GM15510 (cell line): ENCODE measurements around the gene MYO1C.

Experiments used
- POLR2A ChIP-seq: IDR thresholded peaks from 3 replicates; pipeline ENCODE4 v1.6.1; 2011; ENCODE audit warnings: borderline replicate concordance; ENCODE audit not compliant: insufficient read length; ENCODE audit errors: extremely low read depth

Gene MYO1C

GRCh38 chr17:1512351-1512750 lies 19.9 kb upstream of the MYO1C start:
- TF ChIP-seq POLR2A = no peak

DNA sequence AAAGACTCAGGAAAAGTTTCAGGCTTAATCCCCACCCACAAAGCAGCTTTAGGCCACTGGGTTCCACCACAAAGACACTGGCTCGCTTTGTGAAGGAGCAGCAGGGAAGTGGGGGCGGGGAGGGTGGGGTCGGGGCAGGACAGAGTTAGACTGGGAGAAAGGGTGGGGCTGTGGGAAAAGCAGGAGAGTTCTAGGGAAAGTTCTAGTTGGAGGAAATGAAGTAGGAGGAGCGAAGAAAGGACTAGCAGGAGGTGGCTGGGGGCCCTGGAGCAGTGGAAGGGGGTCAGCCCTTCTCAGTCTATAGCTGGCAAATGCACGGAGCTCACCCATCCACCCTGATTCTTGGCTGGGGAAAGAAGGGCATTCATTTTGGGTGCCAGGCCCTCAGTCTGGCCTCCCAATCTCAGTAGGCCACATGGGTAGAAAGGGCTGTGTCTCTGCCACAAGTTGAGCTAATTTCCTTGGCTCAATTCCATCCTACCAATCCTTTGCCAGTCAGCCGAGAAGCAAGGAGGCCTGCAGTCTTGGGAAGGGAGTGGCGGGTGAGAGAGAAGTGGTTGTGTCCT lies 19.4 kb upstream of the MYO1C start:
- TF ChIP-seq POLR2A = no peak

DNA sequence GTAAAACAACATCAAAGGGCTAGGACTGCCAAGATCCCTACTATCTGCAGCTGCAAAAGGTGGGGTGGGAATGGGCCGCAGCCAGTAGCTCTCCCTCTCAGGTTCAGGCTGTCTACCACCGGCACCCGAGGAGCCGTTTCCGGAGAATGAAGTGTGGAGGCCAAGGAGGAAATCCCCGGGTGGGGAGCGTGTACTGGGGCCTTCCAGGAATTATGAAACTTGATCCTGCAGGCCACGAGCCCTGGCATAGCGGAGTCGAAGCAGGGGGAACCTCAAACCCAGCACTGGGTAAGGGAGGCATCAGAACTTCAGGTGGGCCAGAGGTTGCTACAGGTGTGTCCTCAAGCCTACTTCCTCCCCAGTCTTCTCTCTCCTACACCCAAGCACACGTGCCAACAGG lies 18.8 kb upstream of the MYO1C start:
- no peak for TF ChIP-seq POLR2A

- TF ChIP-seq POLR2A = no peak
Observed at GRCh38 chr17:1509290-1509881, 16.9 kb upstream of the MYO1C start.

DNA sequence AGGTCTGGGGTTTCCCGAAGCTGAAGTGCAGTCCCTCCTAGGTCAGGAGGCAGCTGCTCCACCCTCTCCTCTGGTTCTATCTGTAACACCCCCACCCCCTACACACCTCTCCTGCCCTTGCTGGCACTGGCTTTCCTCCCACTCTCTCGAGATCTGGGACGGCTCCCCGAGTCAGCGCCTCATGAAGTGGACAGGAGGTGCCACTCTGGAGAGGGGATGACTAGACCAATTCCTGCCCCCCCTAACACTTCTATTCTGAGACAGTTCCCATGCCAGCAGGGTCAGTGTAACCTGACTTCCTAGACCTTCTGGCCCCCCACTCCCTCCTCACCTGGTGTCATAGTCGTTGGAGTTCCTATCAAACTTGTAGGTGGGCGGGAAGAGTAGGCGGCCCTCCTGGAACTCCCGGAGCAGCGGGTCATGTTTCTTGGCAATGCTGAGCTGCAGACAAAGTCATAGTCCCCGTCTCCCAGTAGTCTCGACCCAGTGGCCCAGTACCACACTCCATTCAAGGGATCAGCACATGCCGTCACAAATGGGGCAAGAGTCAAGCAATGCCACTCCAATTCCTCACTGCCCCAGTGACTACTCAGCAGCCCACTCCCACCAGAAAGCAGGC lies 14.3 kb upstream of the MYO1C start:
- TF ChIP-seq POLR2A = no peak

- no peak for TF ChIP-seq POLR2A
Observed at GRCh38 chr17:1505586-1505985, 13.1 kb upstream of the MYO1C start.

- no peak for TF ChIP-seq POLR2A
Observed at GRCh38 chr17:1504866-1505265, 12.4 kb upstream of the MYO1C start.

- no peak for TF ChIP-seq POLR2A
Observed at GRCh38 chr17:1503699-1504098, 11.2 kb upstream of the MYO1C start.

- no peak for TF ChIP-seq POLR2A
Observed at GRCh38 chr17:1498869-1499268, 6.4 kb upstream of the MYO1C start.

DNA sequence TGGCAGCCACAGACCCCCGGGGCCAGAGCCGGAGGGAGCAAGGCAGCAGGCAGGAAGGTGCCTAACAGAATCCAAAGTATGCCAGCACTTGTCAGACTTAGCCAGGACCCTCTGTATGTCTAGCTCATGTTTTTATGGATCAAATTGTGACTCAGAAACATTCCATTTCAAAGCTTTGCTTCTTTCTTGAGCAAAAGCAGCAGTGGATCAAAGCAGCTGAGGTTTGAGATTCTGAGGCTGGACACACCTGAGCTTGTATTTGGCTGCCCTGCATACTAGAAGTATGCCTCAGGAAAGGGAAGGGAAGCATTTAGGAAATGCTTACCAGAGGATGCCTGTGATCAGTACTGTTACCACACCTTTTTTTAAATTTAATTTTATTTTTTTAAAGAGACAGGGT lies 5.7 kb upstream of the MYO1C start:
- no peak for TF ChIP-seq POLR2A

DNA sequence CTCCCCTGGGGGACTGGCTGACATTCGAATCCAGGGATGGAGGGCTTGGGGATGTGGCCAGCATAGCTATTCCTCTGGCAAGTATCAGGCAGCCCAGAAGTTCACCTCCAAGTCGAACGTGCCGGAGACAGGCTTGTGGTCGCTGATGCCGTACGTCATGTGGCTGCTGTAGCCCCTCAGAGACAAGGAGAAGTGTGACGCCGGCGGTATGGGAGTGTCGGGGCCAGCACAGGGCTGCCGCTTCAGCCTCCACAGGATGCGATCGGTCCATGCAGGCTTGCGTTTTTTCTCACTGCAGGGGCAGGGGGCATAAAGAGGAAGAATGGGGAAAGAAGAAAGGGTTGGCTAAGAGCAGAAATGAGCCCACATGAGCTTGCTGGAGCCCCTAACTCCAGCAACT lies 5.3 kb upstream of the MYO1C start:
- no peak for TF ChIP-seq POLR2A

GRCh38 chr17:1496869-1497268 lies 4.4 kb upstream of the MYO1C start:
- TF ChIP-seq POLR2A = no peak

- no peak for TF ChIP-seq POLR2A
Observed at GRCh38 chr17:1495265-1495989, 2.9 kb upstream of the MYO1C start.

DNA sequence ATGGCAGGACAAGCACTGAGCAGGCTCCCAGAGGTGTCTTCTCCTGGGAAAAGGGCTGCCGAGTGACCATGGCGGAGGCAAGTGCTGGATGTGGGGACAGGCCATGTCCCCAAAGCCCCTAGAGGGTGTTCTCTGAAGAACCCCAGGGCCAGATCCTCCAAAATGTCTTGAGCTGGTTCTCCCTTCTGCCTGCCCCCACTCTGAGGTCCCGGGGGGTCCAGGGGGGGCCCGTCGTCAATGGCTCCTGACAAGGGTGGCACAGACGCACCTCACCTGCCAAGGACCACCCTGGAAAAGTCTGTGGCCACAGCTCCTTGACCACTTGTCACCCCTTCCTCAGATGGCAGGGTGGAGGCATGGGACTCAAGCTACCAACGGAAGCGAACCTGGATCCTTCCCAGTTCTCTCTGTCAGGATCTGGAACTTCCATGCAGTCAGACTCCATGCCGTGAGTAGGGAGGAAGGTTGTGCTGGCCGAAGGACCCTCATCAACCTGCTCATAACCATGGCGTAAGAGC lies 2.3 kb upstream of the MYO1C start:
- no peak for TF ChIP-seq POLR2A

- TF ChIP-seq POLR2A = no peak
Observed at GRCh38 chr17:1494203-1494602, 1.7 kb upstream of the MYO1C start.
